Measurements from ENCODE around the gene LDLR.

- TF ChIP-seq, protein P1, sequence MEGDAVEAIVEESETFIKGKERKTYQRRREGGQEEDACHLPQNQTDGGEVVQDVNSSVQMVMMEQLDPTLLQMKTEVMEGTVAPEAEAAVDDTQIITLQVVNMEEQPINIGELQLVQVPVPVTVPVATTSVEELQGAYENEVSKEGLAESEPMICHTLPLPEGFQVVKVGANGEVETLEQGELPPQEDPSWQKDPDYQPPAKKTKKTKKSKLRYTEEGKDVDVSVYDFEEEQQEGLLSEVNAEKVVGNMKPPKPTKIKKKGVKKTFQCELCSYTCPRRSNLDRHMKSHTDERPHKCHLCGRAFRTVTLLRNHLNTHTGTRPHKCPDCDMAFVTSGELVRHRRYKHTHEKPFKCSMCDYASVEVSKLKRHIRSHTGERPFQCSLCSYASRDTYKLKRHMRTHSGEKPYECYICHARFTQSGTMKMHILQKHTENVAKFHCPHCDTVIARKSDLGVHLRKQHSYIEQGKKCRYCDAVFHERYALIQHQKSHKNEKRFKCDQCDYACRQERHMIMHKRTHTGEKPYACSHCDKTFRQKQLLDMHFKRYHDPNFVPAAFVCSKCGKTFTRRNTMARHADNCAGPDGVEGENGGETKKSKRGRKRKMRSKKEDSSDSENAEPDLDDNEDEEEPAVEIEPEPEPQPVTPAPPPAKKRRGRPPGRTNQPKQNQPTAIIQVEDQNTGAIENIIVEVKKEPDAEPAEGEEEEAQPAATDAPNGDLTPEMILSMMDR (IDR thresholded peaks at IDR 0.05; ENCODE audit: insufficient read depth, low read length, poor library complexity, severe bottlenecking), result no peak
- no peak for TF ChIP-seq EZH2phosphoT487 (conservative IDR thresholded peaks at IDR 0.05; ENCODE audit: low read length)
Observed at GRCh38 chr19:11090264-11090996, 1.2 kb downstream of the LDLR start.

Measured in SU-DHL-6 (cell line).